GM04504 (cell line): Measurements from ENCODE around the gene CCDC196.

ENCODE experiments used
- DNase-seq: peaks from one replicate; pipeline ENCODE4 v3.0.0-alpha.2; 2012; ENCODE audit warnings: low read depth

Gene CCDC196, protein sequence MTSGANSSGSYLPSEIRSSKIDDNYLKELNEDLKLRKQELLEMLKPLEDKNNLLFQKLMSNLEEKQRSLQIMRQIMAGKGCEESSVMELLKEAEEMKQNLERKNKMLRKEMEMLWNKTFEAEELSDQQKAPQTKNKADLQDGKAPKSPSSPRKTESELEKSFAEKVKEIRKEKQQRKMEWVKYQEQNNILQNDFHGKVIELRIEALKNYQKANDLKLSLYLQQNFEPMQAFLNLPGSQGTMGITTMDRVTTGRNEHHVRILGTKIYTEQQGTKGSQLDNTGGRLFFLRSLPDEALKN

DNA sequence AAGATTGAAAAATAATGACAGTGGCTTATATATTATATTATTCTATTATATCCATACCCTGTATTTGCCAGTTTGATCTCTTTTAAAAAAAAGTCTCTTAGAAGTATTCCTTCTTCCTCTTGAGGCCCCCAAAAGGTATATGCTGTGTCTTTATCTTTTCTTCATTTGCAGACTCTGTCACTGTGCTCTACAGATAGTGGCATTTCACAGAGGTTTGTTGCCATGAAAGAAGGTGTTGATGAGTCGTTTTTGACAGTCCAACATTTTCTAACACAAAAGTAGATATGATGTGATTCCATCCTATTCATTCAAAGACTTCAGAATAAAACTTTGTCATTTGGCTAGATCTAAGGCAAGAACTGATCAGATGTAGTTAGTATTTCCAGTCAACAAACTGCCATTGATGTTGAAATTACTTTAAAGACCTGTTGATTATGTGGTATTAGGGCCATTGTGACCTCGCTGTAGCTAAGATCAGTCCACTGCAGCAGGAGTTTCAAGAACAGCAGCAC lies at the start of gene CCDC196:
Gene CCDC196, plus strand, starts transcription at position 462 of the 512 bp plus-strand sequence. CDS start 132 bp downstream, outside the sequence.
- DNase-seq, result no peak

DNA sequence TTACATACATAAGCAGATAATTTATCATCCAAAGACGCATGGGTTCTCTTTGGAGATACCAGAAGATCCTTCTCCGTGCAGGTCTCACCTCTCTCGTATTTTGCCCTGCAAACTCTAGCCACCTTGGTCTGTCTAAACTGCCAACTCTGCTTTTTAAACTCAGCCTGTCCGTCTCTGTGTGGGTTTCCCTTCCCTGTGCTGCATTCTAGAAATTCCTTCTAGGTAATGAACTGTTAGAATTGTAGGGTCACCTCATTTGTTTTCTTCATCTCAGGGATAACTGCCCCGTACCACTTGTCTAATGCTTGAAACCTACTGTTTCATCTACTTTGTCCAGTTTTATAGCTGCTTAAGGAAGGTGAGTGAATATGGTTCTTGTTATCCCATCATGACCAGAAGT lies 45.4 kb upstream of the CCDC196 start:
- no peak for DNase-seq

DNA sequence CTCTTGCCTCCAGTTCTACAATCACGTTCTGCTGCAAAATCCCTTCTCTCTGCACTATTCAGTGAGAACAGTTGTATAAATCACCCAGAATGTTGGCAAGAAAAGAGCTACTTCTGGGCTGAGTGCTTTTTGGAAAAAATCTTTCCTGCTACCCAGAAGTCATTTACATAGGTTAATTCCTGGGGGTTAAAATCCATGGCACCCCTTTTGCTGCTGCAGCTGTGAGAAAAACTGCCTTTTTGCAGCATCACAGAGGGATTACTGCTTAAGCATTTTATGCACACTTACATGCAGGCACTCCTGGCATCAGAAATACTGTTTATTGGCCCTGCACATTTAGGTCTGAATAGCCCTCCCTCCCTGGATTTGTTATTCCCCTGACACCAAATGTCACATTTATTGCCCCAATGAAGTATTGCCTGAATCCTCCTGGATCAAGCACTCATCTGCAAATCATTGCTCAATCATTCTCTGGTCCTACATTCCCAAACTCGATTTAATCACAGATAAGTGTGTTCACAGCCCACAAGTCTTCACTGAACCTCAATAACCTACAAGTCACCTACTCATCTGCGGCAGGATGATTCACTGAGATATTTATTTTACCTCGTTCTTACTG lies 43.1 kb upstream of the CCDC196 start:
- DNase-seq, result no peak

DNA sequence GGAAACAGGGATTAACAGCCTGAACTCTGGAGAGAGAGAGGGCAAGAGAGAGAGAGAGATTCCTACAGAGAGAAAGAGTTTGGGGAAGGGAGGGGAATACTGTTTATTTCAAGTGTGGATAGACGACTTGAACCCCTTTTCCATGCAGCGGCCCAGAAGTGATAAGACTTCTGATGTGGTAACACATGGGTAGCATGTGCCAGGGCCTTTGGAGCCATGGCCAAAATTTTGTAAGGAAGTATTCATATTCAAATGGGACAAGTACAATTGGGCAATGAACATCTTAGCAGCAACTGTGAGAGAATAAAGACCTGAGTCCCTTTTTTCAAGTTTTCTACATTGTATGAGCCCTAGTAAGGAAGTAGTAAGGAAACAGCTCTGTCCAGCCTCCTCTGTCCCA lies 42.4 kb upstream of the CCDC196 start:
- no peak for DNase-seq

DNA sequence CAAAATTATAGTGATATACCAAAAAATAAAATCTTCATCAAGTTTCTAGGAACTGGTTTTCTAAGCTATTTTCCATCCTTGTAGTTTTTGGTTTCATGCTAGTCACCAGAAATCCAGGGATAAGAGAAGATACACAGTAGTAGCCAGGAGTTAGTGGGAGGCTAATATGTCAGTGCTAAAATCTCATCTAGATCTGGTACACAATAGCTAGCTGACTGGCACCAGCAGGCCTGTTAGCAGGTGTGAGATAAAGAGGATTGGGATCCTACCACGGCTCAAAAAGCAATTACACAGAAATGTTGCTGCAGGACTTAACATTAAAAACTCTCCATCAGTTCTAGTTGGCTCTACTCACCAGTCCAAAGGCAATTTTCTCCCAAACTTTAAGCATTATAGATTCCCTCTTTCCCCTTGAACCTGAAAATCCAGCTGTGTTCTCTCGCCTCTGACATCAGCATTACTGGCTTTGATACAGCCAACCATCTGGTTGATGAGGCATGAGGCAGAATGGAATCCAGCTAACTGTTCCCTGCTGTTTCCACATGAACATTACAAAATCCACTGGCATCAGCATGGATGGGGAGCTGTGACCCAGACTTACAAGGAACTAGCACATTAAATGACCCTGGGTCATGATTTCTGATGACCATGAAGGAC lies 41.8 kb upstream of the CCDC196 start:
- no peak for DNase-seq

DNA sequence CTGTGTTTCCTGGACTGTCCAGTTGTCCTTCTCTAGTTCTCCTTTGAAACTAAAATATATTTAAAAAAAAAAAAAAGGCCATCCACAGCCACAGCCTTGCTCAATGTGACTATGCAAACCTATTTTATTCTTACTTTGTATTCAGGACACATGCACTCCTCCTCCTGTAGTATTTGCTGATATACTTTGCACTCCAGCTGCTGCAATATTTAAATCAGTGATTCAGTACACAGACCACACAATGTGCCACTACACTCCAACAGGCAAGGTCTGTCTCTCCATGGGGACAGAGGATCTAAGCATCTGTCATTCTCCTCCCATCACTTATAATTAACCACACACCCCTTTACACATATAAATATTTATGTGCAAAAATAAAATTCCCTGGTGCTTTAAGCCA lies 40.2 kb upstream of the CCDC196 start:
- no peak for DNase-seq

DNA sequence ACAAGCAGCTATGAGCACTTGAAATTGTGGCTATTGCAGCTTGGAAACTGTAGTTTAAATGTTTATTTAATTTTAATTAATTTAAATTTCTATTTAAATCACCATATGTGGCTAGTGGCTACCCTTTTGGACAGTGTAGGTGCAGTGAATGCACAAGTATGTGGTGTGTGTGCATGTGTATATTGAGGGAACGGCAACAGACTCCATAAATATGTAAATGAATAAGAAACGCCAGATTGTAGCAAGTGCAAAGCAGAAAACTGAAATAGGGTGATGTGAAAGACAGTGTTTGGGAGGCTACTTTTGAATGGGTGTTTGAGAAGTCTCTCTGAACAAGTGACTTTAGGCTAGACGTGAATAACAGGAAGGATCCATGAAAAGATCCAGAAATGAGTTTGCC lies 32.7 kb upstream of the CCDC196 start:
- no peak for DNase-seq

DNA sequence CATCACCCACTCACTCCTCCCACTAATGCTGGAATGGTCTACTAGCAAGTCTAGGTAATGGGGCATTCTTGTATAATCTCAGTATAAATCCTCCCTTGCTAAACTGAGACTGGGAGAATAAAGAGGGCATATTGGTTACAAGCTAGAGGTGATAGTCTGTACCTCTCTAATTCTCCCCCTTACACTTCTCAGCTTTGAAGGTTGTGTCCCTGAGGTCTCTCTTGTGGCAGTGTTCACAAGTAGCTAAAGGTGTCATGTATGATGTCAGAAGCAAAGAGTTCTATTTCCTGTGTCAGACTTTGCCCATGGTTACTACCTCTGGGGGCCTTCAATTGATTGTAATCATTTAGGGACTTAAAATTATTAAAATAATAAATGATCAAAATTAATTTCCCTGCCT lies 26.6 kb upstream of the CCDC196 start:
- DNase-seq, result no peak

DNA sequence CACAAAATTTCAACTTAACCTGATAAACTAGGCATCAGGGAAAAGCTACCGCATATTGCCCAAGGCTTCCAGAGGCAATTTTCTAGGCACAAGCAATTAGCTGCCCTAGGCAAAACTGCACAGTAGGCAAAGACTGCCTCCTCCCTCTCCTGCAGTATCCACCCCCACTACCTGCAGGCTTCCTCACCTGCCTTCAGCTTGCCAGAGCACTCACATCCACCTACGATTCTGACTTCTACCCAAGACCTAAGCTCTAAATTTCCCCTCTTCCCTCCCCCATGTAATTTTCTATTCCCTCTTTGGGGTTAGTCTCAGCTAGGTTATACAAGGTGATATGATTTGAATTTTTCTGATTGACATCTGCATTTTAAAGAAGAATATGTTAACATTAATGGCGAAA lies 21.9 kb upstream of the CCDC196 start:
- no peak for DNase-seq

DNA sequence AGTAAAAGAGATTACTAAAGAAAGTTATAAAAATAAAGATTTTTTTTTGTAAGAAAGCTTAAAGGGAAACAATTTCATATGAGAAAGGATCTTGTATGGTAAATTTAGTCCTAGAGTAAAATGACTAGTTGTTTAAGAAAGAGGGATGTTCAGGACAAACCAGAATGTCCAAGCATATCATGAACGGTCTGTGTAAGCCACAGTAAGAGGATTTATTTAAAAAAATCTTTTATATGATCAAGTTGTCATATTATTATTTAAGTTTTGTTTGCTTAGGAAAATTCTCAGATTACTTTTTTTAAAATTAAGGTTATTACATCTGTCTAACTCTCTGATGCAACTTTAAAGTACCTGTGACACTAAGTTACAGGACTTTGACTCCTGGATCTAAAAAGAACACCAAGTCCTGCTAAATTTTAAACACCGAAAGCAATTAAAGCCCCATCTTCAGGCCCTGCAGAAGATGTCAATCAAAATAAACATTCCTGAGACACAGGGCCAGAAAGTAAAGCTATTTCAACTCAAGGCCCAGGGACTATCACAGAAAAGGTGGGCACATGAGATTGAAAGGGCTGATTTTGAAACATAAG lies 17.3 kb upstream of the CCDC196 start:
- DNase-seq, result no peak

DNA sequence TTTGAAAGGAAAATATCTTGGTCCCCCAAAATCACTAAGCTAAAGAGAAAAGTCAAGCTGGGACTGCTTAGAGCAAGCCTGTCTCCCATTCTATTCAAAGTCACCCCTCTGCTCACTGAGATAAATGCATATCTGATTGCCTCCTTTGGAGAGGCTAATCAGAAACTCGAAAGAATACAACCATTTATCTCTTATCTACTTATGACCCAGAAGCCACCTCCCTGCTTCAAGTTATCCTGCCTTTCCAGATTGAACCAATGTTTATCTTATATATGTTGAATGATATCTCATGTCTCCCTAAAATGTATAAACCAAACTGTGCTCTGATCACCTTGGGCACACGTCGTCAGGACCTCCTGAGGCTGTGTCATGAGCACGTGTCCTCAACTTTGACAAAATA lies 14.6 kb upstream of the CCDC196 start:
- DNase-seq, result no peak

DNA sequence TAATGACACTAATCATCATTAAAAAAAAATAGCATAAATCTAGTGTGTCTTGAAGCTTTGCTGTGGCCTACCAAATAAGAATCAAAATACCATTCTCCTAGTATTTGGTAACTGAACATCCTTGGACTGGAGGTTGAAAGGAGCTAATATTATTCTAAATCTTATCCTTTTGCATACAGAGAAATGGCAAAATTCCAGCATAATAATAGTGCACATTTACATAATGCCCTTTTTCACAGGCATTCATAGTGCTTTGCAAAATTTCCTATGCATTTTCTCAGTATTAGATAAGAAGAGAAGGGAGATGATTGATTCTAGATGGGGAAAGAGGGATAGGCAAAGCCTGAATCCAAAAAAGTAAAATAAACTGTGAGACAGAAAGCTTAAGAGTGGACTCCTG lies 13.9 kb upstream of the CCDC196 start:
- no peak for DNase-seq

DNA sequence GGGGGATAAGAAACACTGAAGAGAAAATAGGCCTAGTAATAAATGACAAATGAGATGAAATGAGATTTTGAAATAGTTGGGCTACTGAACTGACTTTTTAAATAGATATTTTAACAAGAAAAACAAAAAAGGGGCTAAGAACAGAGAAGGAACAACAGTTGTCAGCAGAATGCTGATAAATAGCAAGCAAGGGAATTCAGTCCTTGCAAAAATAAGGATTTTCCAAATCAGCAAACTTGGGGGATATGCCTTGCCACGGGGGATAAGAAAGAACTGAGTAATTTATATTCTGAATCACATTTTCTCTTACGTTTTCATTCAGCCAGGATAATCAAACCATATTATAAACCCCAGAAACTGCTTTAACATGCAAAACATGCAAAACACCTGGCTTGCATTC lies 12.9 kb upstream of the CCDC196 start:
- no peak for DNase-seq

DNA sequence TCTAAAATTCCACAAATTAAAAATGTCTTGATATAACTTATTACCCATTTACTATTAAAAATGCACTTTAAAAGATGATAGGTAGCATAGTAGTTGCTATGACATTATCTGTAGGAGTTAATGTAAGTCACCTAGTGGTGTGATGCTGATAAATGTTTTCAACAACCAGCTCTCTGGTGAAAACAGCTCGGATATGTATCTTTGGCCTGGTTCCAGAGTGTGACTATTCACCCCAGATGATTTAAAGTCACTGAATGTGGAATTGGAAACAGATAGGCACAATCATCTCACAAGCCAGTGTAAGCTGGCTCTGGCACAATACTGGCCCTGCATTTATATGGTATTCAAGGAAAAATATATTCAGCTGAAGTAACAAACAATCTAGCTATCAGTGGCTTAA lies 9.2 kb upstream of the CCDC196 start:
- peak; percentile 3 for DNase-seq

DNA sequence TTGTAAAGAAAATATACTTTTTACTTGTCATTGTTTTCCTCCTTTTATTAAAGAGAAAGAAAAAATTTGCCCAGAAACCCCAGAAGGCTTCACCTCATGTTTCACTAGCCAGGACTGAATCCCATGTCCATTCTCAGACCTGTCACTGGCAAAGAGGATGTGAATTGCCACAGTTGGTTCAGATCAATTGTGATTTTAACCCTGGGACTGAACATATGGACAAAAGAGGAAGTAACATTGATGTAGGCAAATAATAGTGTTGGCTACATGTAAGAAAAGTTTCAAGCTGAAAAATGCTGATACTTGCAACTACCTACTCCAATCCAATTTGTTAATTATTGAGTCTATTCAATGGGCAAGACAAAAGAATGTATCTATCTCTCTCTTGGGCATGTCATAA lies 8.6 kb upstream of the CCDC196 start:
- no peak for DNase-seq

DNA sequence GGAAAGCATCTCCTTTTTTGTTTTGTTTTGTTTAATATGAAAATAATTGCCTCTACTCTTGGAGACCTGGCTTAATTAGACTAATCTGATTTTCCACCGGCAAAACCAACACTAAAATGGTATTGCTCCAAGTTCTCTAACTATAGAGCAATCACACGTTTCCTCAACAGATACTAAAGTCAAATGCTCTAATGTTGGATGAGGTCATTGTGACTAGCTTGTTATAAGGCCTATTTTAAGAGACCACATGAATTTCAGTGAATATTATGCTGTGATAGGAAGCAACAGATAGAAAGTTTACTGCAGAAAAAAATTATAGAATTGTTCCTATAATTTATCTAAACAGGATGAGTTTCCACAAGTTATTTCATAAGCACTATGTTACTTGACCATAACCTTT lies 3.3 kb upstream of the CCDC196 start:
- no peak for DNase-seq

DNA sequence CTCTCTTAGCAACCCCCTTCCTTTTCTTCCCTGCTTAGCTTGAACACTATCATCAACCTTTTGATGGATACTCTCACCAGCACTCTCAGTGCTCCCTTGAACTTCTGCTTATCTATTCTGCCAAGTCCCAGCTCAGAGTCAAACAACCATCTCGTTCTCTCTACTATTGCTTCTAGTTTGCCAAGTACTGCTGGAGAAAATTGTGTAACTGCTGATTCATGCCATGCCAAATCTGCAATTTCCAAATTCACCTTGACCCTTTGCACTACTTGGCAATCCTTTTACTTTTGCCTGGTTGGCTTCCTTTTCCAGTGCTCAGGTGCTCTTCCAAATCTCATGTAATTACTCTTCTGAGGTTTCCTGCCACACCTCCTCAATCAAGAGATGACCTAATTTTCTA lies 2.8 kb upstream of the CCDC196 start:
- DNase-seq, result no peak

DNA sequence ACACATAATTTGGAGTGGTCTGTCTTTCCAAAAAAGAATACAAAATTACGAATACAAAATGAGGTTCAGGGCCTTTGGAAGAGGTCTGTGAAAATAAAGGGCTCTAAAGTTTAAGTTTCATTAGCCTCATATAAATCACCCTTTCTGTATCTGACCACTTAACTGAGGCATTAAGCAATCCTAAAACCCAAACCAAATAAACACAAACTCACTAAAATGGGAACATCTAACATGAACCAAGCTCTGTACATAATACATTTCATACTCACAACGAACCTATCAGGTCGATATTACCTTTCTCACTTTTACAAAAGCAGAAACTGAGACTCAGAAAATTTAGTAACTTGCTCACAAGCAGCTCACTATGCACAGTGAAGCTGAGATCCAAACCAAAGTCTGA lies 1.1 kb upstream of the CCDC196 start:
- DNase-seq, result no peak

DNA sequence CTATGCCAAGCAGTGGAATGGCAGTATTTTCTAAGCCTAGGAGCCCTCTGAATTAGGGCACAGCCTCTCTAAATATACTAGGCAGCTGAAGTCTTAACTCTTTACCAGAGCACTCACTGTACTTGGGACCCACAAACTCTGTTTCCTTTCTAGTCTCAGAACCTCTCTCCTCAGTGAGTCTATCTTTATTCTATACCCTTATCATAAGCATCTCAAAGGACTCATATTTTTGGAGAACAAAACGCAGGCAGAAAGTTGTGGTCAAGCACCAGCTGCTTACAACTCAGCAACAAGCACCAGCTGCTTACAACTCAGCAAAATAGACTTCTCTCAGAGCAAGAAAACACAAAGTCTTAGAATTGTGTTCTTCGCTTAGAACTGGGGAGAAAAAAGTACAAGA lies 993 bp downstream of the CCDC196 start:
- no peak for DNase-seq

DNA sequence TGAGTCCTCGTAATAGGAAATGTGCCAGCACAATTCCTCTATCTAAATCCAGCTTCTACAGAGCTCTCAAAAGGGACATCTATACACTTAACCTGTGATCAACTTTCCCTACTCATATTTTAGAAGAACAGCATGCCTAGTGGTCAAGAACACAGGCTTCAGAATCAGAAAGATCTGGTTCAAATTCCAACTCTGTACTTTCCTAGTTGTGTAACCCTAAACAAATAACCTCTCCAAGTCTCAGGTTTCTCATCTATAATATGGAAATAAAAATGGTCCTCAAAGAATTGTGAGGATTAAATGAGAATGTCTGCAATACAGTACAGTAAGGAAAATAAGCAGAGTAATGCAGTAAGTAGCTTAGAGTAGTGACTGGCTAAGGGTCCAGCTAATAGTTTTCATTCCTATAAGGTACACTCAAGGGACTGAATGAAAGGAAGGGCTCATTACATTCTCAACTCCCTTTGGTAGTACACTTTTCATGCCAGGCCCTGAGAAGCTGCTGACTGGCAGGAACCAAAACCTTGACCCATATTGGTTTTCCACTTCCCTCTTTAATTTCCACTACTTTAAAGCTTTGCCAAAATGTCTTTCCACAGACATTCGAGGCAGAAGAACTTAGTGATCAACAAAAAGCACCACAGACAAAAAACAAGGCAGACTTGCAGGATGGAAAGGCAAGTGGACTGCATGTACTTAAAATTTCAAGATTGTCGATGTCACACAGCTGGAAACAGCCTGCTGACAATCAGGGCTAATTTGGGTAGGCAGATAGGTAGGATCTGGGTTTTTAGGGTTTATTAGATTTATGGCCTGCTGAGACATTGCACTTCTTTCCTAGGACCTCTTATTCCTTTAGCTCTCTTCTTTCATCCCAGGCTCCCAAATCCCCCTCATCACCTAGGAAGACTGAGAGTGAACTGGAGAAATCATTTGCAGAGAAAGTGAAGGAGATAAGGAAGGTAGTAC lies 4.3 kb downstream of the CCDC196 start:
- DNase-seq, result no peak

DNA sequence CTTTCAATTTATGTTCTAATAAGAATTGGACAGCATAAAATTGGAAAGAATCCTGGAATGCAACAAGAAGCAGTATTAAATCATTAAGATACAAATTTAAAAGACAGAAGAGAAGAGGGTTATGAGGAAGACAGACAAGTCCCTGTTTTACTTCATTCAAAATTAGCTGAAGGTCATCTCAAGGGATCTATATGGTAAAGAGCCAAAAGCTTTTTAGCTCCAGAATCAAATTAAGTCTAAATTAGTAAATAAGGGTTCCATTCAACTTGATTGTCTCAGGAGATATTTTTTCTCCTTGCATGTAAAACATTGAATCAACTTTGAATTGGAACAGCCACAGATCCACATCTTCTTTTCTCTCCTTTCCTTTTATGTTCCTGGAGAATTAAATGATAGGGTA lies 7.6 kb downstream of the CCDC196 start:
- no peak for DNase-seq
